Liver (tissue), 3 donors: ENCODE data around the gene PHF2.

ENCODE experiments used
- ATF3 ChIP-seq: IDR thresholded peaks from 2 replicates; pipeline ENCODE4 v1.6.1; 2016; ENCODE audit warnings: antibody characterized with exemption
- CTCF ChIP-seq: fragments of 150-350 bp; IDR thresholded peaks from 2 replicates; pipeline ENCODE4 v1.5.1; 2017; ENCODE audit warnings: improper control_type of control experiment, low read depth, low read length; ENCODE audit not compliant: missing input control
- EGR1 ChIP-seq, 2 donors: IDR thresholded peaks; 2 replicates each; pipeline ENCODE4 v1.6.1; 2016 to 2018; ENCODE audit warnings: antibody characterized with exemption in 2 of 2, low read depth in 2 of 2
- HNF4G ChIP-seq: IDR thresholded peaks from 2 replicates; pipeline ENCODE4 v1.6.1; 2016; ENCODE audit warnings: antibody characterized with exemption
- MAX ChIP-seq: IDR thresholded peaks from 2 replicates; pipeline ENCODE4 v1.6.1; 2016; ENCODE audit warnings: antibody characterized with exemption
- RXRA ChIP-seq, 2 donors: IDR thresholded peaks; 2 replicates each; pipeline ENCODE4 v1.6.1; 2017 to 2018; ENCODE audit warnings: antibody characterized with exemption in 2 of 2, mild to moderate bottlenecking in 1 of 2
- TAF1 ChIP-seq: conservative IDR thresholded peaks from 2 replicates; pipeline ENCODE4 v1.6.1; 2016; ENCODE audit warnings: antibody characterized with exemption, mild to moderate bottlenecking
- YY1 ChIP-seq: IDR thresholded peaks from 2 replicates; pipeline ENCODE4 v1.6.1; 2016; ENCODE audit warnings: antibody characterized with exemption, mild to moderate bottlenecking
- ZBTB33 ChIP-seq: IDR thresholded peaks from 2 replicates; pipeline ENCODE4 v1.6.1; 2016; ENCODE audit warnings: antibody characterized with exemption
- donor health status: healthy.
- donor health status: healthy.

- no peak for TF ChIP-seq CTCF
- TF ChIP-seq EGR1 (IDR thresholded peaks at IDR 0.05; ENCODE audit: low read depth in 2 of 2): no peak
- TF ChIP-seq ATF3: no peak
- TF ChIP-seq ZBTB33: no peak
- TF ChIP-seq TAF1: no peak
- TF ChIP-seq HNF4G: no peak
- TF ChIP-seq MAX: no peak
- TF ChIP-seq RXRA (IDR thresholded peaks at IDR 0.05): no peak
- TF ChIP-seq YY1: no peak
These were observed 133.4 kb downstream of the PHF2 start for GRCh38 chr9:93709600-93710369.
